SK-N-SH (cell line): ENCODE results near the gene MS4A15. TPM values are rescaled to one million over a fixed set of nuclear protein-coding genes. Genes with fewer than 3 reads are reported as not detected.

Experiments
- CTCF ChIA-PET: fragments of 300-600, 350-600 bp; formaldehyde crosslinking; extraction: SDS; loops from one replicate; lab custom pipeline; 2021; lab: Yijun Ruan, JAX
- POLR2A ChIA-PET: fragments of 350-600 bp; sonication (Branson Sonifier 250); formaldehyde crosslinking; extraction: SDS; loops from one replicate; lab custom pipeline; 2020; ENCODE audit warnings: antibody characterized with exemption, inconsistent platforms; lab: Yijun Ruan, JAX
- DNase-seq: peaks from one replicate; pipeline ENCODE4 v3.0.0; 2012
- H2AFZ ChIP-seq: fragments of 200-600 bp; sonication (generic); 2 replicates; pipeline ENCODE4 v1.8.1; 2016; ENCODE audit warnings: antibody characterized with exemption, mild to moderate bottlenecking, low read depth
- H3F3A ChIP-seq: fragments of 200-600 bp; sonication (generic); replicated peaks from 2 replicates; pipeline ENCODE3; 2016; ENCODE audit warnings: antibody characterized with exemption, mild to moderate bottlenecking; ENCODE audit not compliant: insufficient read depth
- H3K27ac ChIP-seq, 2 experiments: fragments of 200-500 bp in 1 of 2; fragments of 200-600 bp in 1 of 2; sonication (Bioruptor generic) in 1 of 2; sonication (generic), shearing (Covaris generic) in 1 of 2; 2 replicates each; pipeline versions ENCODE4 v1.5.1 to v1.6.1; 2014 to 2016; ENCODE audit warnings: low read depth in 2 of 2, inconsistent platforms in 1 of 2, low read length in 1 of 2, mild to moderate bottlenecking in 1 of 2, mixed read lengths in 1 of 2
- H3K27me3 ChIP-seq: fragments of 200-600 bp; sonication (generic), shearing (Covaris generic); 2 replicates; pipeline ENCODE4 v1.6.1; 2016; ENCODE audit warnings: mixed run types; ENCODE audit not compliant: insufficient read depth
- H3K36me3 ChIP-seq, 2 experiments: fragments of 200-500 bp in 1 of 2; fragments of 200-600 bp in 1 of 2; sonication (Bioruptor generic) in 1 of 2; sonication (generic) in 1 of 2; replicated peaks in 1 of 2; 2 replicates each; pipeline versions ENCODE3 to v1.5.1; 2014 to 2016; ENCODE audit warnings: low read length in 1 of 2, mild to moderate bottlenecking in 1 of 2; ENCODE audit not compliant: insufficient read depth in 2 of 2, control insufficient read depth in 1 of 2
- H3K4me1 ChIP-seq, 2 experiments: fragments of 200-500 bp in 1 of 2; fragments of 200-600 bp in 1 of 2; sonication (Bioruptor generic) in 1 of 2; sonication (generic), shearing (Covaris generic) in 1 of 2; 2 replicates each; pipeline versions ENCODE4 v1.5.1 to v1.6.1; 2014 to 2016; ENCODE audit warnings: low read depth in 1 of 2, low read length in 1 of 2, mixed run types in 1 of 2; ENCODE audit not compliant: insufficient read depth in 2 of 2, control insufficient read depth in 1 of 2
- H3K4me2 ChIP-seq: fragments of 200-600 bp; sonication (generic), shearing (Covaris generic); 2 replicates; pipeline ENCODE4 v1.6.1; 2017; ENCODE audit warnings: mixed run types
- H3K4me3 ChIP-seq, 2 experiments: fragments of 200-500 bp in 1 of 2; fragments of 200-600 bp in 1 of 2; sonication (Bioruptor generic) in 1 of 2; sonication (generic), shearing (Covaris generic) in 1 of 2; 2 replicates each; pipeline versions ENCODE4 v1.5.1 to v1.8.1; 2014 to 2016; ENCODE audit warnings: low read depth in 2 of 2, inconsistent platforms in 1 of 2, low read length in 1 of 2, mild to moderate bottlenecking in 1 of 2, mixed read lengths in 1 of 2, moderate library complexity in 1 of 2
- H3K79me2 ChIP-seq: fragments of 200-600 bp; sonication (generic); 2 replicates; pipeline ENCODE4 v1.8.1; 2017; ENCODE audit warnings: mild to moderate bottlenecking; ENCODE audit not compliant: insufficient read depth
- H3K9ac ChIP-seq: fragments of 200-600 bp; sonication (generic); 2 replicates; pipeline ENCODE4 v1.6.1; 2017; ENCODE audit warnings: mixed run types
- H3K9me2 ChIP-seq: fragments of 200-600 bp; sonication (generic); 2 replicates; pipeline ENCODE4 v1.6.1; 2017; ENCODE audit warnings: mixed run types
- H3K9me3 ChIP-seq: fragments of 200-600 bp; sonication (generic); 2 replicates; pipeline ENCODE4 v1.6.1; 2017; ENCODE audit warnings: mixed run types, mild to moderate bottlenecking, moderate library complexity
- H4K20me1 ChIP-seq: fragments of 200-600 bp; sonication (generic); 2 replicates; pipeline ENCODE4 v1.6.1; 2017; ENCODE audit warnings: mild to moderate bottlenecking, mixed run types; ENCODE audit not compliant: insufficient read depth
- CHD2 ChIP-seq: fragments of 150-350 bp; IDR thresholded peaks from 2 replicates; pipeline ENCODE4 v1.6.1; 2018; ENCODE audit warnings: low read length; ENCODE audit not compliant: partially characterized antibody
- EP300 ChIP-seq, 2 experiments: IDR thresholded peaks; 2 replicates each; pipeline versions ENCODE4 v1.4.0 to v1.6.1; 2012; ENCODE audit warnings: borderline replicate concordance in 1 of 2, low read depth in 1 of 2, low read length in 1 of 2
- EZH2phosphoT487 ChIP-seq: fragments of 200-600 bp; sonication (generic); IDR thresholded peaks from 2 replicates; pipeline ENCODE4 v1.6.1; 2017; ENCODE audit warnings: low read depth, mixed run types, mild to moderate bottlenecking, antibody characterized with exemption, moderate library complexity, borderline replicate concordance
- FOSL2 ChIP-seq: IDR thresholded peaks from 2 replicates; pipeline ENCODE4 v1.4.0; 2012; ENCODE audit warnings: low read depth, mild to moderate bottlenecking, moderate library complexity, borderline replicate concordance
- FOXM1 ChIP-seq: IDR thresholded peaks from 2 replicates; pipeline ENCODE4 v1.4.0; 2012; ENCODE audit warnings: low read depth, mild to moderate bottlenecking
- GABPA ChIP-seq: IDR thresholded peaks from 2 replicates; pipeline ENCODE4 v1.4.0; 2012; ENCODE audit warnings: low read depth, mild to moderate bottlenecking
- GATA2 ChIP-seq: sonication (generic); formaldehyde crosslinking; IDR thresholded peaks from 2 replicates; pipeline ENCODE4 v1.5.0; 2020; ENCODE audit warnings: mild to moderate bottlenecking, missing genetic modification reagents
- MAX ChIP-seq: IDR thresholded peaks from 2 replicates; pipeline ENCODE4 v1.4.0; 2012; ENCODE audit warnings: low read depth
- MEF2A ChIP-seq: IDR thresholded peaks from 2 replicates; pipeline ENCODE4 v1.4.0; 2012; ENCODE audit warnings: low read depth, borderline replicate concordance
- NFIC ChIP-seq: IDR thresholded peaks from 2 replicates; pipeline ENCODE4 v1.4.0; 2012; ENCODE audit warnings: borderline replicate concordance
- NRF1 ChIP-seq: IDR thresholded peaks from 2 replicates; pipeline ENCODE4 v1.6.1; 2012; ENCODE audit warnings: low read depth, mild to moderate bottlenecking, low read length
- PBX3 ChIP-seq: IDR thresholded peaks from 2 replicates; pipeline ENCODE4; 2012
- POLR2AphosphoS5 ChIP-seq: IDR thresholded peaks from 2 replicates; pipeline ENCODE4 v1.6.1; 2012; ENCODE audit warnings: low read depth, low read length
- RAD21 ChIP-seq: IDR thresholded peaks from 2 replicates; pipeline ENCODE4 v1.6.1; 2012; ENCODE audit warnings: mild to moderate bottlenecking, low read length
- SMC3 ChIP-seq: IDR thresholded peaks from 2 replicates; pipeline ENCODE4 v1.6.1; 2012; ENCODE audit warnings: low read depth, low read length, improper control_type of control experiment
- TCF12 ChIP-seq: IDR thresholded peaks from 2 replicates; pipeline ENCODE4 v1.4.0; 2012
- USF2 ChIP-seq: fragments of 150-350 bp; IDR thresholded peaks from 2 replicates; pipeline ENCODE4 v1.6.1; 2017; ENCODE audit warnings: antibody characterized with exemption, low read length, low read depth, borderline replicate concordance
- WGBS: methylation state at CpG from one replicate; pipeline ENCODE4 v1.1.6; 2017; ENCODE audit warnings: low lambda C conversion rate; 5-methylcytosine and 5-hydroxymethylcytosine counted together
- polyA plus RNA-seq, 3 experiments: library from polyadenylated mRNA; depleted of rRNA; stranded (reverse); fragments of >200 nt; gene quantifications; 2 replicates each; pipeline ENCODE4 v1.2.3, GENCODE V29; 2012
- TF ChIP-seq, protein P1 (sequence below): fragments of 200-600 bp; sonication (generic); IDR thresholded peaks from 2 replicates; pipeline ENCODE4 v1.6.1; 2017; ENCODE audit warnings: antibody characterized with exemption, mild to moderate bottlenecking, moderate library complexity
- TF ChIP-seq, protein P2 (sequence below): IDR thresholded peaks from 2 replicates; pipeline ENCODE4 v1.4.0; 2012; ENCODE audit warnings: low read depth, borderline replicate concordance

Gene MS4A15
- polyA plus RNA-seq, 1 of the 3 experiments (the other 2 are of a cell fraction): not detected

DNA sequence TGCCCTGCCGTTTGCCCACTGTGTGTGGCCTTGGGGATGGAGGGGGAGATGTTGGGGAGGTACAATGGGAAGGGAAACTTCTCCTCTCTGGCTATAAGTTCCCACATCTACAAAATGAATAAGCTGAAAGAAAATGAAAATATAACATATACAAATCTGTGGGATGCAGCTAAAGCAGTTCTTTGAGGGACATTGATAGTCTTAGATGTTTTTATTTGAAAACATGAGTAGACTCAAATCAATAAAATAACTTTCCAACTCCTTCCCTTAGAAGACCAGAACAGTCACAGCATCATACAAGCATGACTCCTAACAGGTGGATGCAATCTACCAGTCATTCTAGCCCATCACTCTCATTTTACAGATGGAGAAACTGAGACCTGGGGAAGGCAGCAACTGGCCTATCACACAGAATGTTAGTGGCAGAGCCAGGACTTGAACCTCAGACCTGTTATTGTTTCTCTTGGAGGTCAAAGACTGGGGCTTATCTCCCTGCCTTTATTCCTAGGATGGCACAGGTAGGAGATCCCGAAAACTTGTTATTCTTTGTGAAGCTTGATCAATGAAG, 60.0 kb downstream of the MS4A15 start:
- WGBS: 10% methylated on average over 2 of the region's 2 CpGs
- H3K9me3 ChIP-seq: no peaks in the 10 kb centered on the region; the same call in 1 of the 2 replicates
- H4K20me1 ChIP-seq: no peaks in the 10 kb centered on the region

DNA sequence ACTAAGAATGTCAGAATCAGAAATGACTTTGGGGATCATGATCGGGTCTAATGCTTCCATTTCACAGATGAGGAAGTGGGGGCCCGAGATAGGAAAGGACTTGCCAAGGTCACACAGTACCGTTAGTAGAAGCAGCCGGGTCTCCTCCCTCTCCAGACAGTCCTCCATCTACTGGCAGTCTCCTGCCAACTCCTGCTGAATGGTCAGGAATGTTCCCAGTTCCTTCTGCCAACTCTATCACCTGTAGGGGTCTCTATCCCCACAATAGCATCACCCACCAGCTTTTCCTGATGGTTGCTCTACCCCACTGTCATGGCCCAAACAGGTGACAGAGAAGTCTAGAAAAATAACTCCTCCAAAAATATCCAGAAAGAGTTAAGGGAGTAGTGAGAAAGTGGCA, 61.4 kb downstream of the MS4A15 start:
- POLR2A ChIA-PET: no interaction called here
- H3K79me2 ChIP-seq: no peaks in the 10 kb centered on the region
- H3K9me2 ChIP-seq: no peaks in the 10 kb centered on the region
- CTCF ChIA-PET: interaction anchor here (1.2 to 1.6 kb wide), 2 partner anchors 13 to 70 kb away, joined by 4 to 6 read pairs; no protein-coding TSS in a partner anchor
- no peaks in the 10 kb centered on the region for H3K36me3 ChIP-seq
- no peak overlapping the region for H3K4me2 ChIP-seq
- no peaks in the 10 kb centered on the region for H4K20me1 ChIP-seq
- no peaks in the 10 kb centered on the region for H3F3A ChIP-seq
- H3K4me1 ChIP-seq: no peaks in the 10 kb centered on the region; a peak in 1 of 4 replicates
- H2AFZ ChIP-seq: no peak overlapping the region
- no peak overlapping the region for H3K4me3 ChIP-seq
- no peak overlapping the region for H3K27ac ChIP-seq
- WGBS: 6% methylated on average over 3 of the region's 4 CpGs
- no peaks in the 10 kb centered on the region; the same call in 1 of the 2 replicates for H3K27me3 ChIP-seq
- H3K9me3 ChIP-seq: no peaks in the 10 kb centered on the region; the same call in 1 of the 2 replicates
- DNase-seq: no peak
- H3K9ac ChIP-seq: no peak overlapping the region
- TF ChIP-seq FOSL2: no peak
- no peak for TF ChIP-seq USF2
- no peak for TF ChIP-seq GABPA
- no peak for TF ChIP-seq PBX3
- TF ChIP-seq, protein P1, sequence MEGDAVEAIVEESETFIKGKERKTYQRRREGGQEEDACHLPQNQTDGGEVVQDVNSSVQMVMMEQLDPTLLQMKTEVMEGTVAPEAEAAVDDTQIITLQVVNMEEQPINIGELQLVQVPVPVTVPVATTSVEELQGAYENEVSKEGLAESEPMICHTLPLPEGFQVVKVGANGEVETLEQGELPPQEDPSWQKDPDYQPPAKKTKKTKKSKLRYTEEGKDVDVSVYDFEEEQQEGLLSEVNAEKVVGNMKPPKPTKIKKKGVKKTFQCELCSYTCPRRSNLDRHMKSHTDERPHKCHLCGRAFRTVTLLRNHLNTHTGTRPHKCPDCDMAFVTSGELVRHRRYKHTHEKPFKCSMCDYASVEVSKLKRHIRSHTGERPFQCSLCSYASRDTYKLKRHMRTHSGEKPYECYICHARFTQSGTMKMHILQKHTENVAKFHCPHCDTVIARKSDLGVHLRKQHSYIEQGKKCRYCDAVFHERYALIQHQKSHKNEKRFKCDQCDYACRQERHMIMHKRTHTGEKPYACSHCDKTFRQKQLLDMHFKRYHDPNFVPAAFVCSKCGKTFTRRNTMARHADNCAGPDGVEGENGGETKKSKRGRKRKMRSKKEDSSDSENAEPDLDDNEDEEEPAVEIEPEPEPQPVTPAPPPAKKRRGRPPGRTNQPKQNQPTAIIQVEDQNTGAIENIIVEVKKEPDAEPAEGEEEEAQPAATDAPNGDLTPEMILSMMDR: no peak
- no peak for TF ChIP-seq CHD2
- no peak for TF ChIP-seq POLR2AphosphoS5
- no peak for TF ChIP-seq SMC3
- TF ChIP-seq TCF12: no peak
- TF ChIP-seq RAD21: no peak
- TF ChIP-seq, all 33 proteins: peak for 0

More for the DNA sequence above, 60.0 kb downstream of the MS4A15 start:
- ChIA-PET CTCF (interaction anchor here (1.4 kb wide), 1 partner anchor 14 kb away, joined by 5 read pairs; no protein-coding TSS in a partner anchor), POLR2A (no interaction called here)
- H3K4me3 ChIP-seq: no peak overlapping the region
- H2AFZ ChIP-seq: no peak overlapping the region
- H3K27ac ChIP-seq: no peak overlapping the region
- no peaks in the 10 kb centered on the region for H3K9me2 ChIP-seq
- H3K4me1 ChIP-seq: no peaks in the 10 kb centered on the region; a peak in 1 of 4 replicates
- no peak overlapping the region for H3K4me2 ChIP-seq
- TF ChIP-seq, protein P2, sequence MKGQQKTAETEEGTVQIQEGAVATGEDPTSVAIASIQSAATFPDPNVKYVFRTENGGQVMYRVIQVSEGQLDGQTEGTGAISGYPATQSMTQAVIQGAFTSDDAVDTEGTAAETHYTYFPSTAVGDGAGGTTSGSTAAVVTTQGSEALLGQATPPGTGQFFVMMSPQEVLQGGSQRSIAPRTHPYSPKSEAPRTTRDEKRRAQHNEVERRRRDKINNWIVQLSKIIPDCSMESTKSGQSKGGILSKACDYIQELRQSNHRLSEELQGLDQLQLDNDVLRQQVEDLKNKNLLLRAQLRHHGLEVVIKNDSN: no peak
- TF ChIP-seq EZH2phosphoT487 (no peak), FOXM1 (no peak), EP300 (IDR thresholded peaks at IDR 0.05; ENCODE audit: borderline replicate concordance in 1 of 2, low read depth in 1 of 2, low read length in 1 of 2) (no peak), MAX (no peak), TCF12 (no peak), NFIC (no peak), MEF2A (no peak), NRF1 (no peak), POLR2AphosphoS5 (no peak), GATA2 (CRISPR knock-in tag) (no peak)
- H3K9ac ChIP-seq: no peak overlapping the region
- no peaks in the 10 kb centered on the region for H3K79me2 ChIP-seq
- no peak for DNase-seq
- H3K27me3 ChIP-seq: no peaks in the 10 kb centered on the region; the same call in 1 of the 2 replicates
- H3K36me3 ChIP-seq: no peaks in the 10 kb centered on the region
- H3F3A ChIP-seq: no peaks in the 10 kb centered on the region
